ENCODE data around the gene SNX10.
A peak's percentile ranks its signal among the peaks of the same experiment; 100 is the strongest.

SNX10 gene

DNA sequence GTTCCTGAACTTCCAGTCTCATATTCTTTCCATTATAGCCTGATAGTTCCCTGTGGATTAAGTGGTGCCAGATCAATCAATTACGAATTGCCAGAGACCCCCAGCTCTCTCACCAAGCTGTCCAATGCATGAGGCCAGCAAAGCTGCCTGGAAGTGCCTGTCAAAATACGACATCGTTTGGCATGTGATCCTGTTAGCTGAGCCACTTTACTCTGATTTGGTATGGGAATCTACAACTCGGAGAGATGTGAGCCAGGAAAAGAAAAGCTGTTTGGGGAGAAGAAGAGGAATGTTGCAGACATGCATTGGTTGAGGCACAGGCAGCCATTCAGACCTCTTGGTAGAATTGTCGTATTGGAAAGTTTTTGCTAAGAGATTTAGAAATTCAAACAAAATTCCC lies 3.9 kb downstream of the SNX10 start:
- Histone ChIP-seq H3K23ac (ENCODE audit: low read length) (no peak overlapping the region), H3K79me1 (ENCODE audit: low read length) (peaks cover 4% of the 10 kb centered on the region), H4K8ac (ENCODE audit: low read depth, low read length) (no peak overlapping the region), H2BK120ac (ENCODE audit: insufficient read depth, low read length, poor library complexity) (no peak overlapping the region), H3K14ac (ENCODE audit: low read length) (no peak overlapping the region), H2BK5ac (ENCODE audit: low read depth, low read length, poor library complexity) (no peak overlapping the region), H2AK5ac (ENCODE audit: low read length) (no peak overlapping the region), H2AFZ (ENCODE audit: insufficient read depth, low read length, poor library complexity) (no peak overlapping the region), H3K79me2 (ENCODE audit: control insufficient read depth, insufficient read depth, low read length, poor library complexity) (peaks cover 3% of the 10 kb centered on the region), H3K27me3 (ENCODE audit: insufficient read depth, low read length) (no peaks in the 10 kb centered on the region), H3K4ac (ENCODE audit: low read depth, low read length) (no peak overlapping the region), H3K4me3 (ENCODE audit: low read depth, low read length) (no peak overlapping the region), H3K9ac (ENCODE audit: low read length) (no peak overlapping the region), H3K4me1 (ENCODE audit: control insufficient read depth in 1 of 2, insufficient read depth in 2 of 2, low read length in 2 of 2) (peaks cover 0 to 6% of the 10 kb centered on the region in 2 experiments), H3K18ac (ENCODE audit: low read length) (no peak overlapping the region), H4K91ac (ENCODE audit: low read depth, low read length) (no peak overlapping the region), H3K9me3 (ENCODE audit: insufficient read depth, low read depth, low read length) (no peaks in the 10 kb centered on the region), H3K36me3 (ENCODE audit: control insufficient read depth in 1 of 2, insufficient read depth in 2 of 2, low read length in 2 of 2) (no peaks in the 10 kb centered on the region), H3K27ac (ENCODE audit: low read depth, low read length) (no peak overlapping the region), H4K12ac (ENCODE audit: low read depth, low read length) (no peak overlapping the region), H2BK12ac (ENCODE audit: low read length) (no peak overlapping the region), H3K4me2 (ENCODE audit: low read length) (no peak overlapping the region)
- no peak for DNase-seq
- no CpG with 5 or more reads among the region's 5 CpGs for WGBS (ENCODE audit: extremely low coverage, insufficient coverage, insufficient read length)

DNA sequence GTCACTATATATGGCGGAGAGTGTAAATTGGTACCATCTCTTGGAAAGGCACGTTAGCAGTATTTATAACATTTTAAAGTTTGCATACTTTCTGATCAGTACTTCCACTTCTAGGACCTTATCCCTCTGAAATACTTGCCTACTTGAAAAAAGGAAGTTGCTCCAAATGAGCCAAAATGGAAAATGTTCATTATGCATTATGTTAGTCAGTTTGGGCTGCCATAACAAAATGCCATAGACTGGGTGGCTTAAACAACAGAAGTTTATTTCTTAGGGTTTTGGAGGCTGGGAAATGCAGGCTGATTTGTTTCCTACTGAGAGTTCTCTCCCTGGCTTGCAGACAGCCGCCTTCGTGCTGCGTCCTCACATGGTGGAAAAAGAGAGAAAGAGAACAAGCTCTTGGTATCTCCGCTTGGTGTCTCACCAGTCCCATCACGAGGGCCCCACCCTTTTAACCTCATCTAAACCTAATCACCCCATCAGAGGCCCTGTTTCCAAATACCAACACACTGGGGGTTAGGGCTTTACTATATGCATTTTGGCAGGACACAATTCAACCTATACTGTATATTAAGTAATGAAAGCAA lies 6.9 kb downstream of the SNX10 start:
- Histone ChIP-seq H3K14ac (ENCODE audit: low read length) (no peak overlapping the region), H2BK12ac (ENCODE audit: low read length) (no peak overlapping the region), H2AK5ac (ENCODE audit: low read length) (no peak overlapping the region), H2AFZ (ENCODE audit: insufficient read depth, low read length, poor library complexity) (no peak overlapping the region), H3K4ac (ENCODE audit: low read depth, low read length) (no peak overlapping the region), H3K4me1 (ENCODE audit: control insufficient read depth in 1 of 2, insufficient read depth in 2 of 2, low read length in 2 of 2) (peaks cover 0 to 3% of the 10 kb centered on the region in 2 experiments), H3K23ac (ENCODE audit: low read length) (no peak overlapping the region), H3K79me2 (ENCODE audit: control insufficient read depth, insufficient read depth, low read length, poor library complexity) (no peaks in the 10 kb centered on the region), H4K8ac (ENCODE audit: low read depth, low read length) (no peak overlapping the region), H3K4me3 (ENCODE audit: low read depth, low read length) (no peak overlapping the region), H3K9me3 (ENCODE audit: insufficient read depth, low read depth, low read length) (no peaks in the 10 kb centered on the region), H3K79me1 (ENCODE audit: low read length) (no peaks in the 10 kb centered on the region), H4K12ac (ENCODE audit: low read depth, low read length) (no peak overlapping the region), H4K91ac (ENCODE audit: low read depth, low read length) (no peak overlapping the region), H3K36me3 (ENCODE audit: control insufficient read depth in 1 of 2, insufficient read depth in 2 of 2, low read length in 2 of 2) (no peaks in the 10 kb centered on the region), H2BK5ac (ENCODE audit: low read depth, low read length, poor library complexity) (no peak overlapping the region), H2BK120ac (ENCODE audit: insufficient read depth, low read length, poor library complexity) (no peak overlapping the region), H3K27me3 (ENCODE audit: insufficient read depth, low read length) (no peaks in the 10 kb centered on the region), H3K27ac (ENCODE audit: low read depth, low read length) (no peak overlapping the region), H3K4me2 (ENCODE audit: low read length) (no peak overlapping the region), H3K9ac (ENCODE audit: low read length) (no peak overlapping the region), H3K18ac (ENCODE audit: low read length) (no peak overlapping the region)
- no CpG with 5 or more reads among the region's 7 CpGs for WGBS (ENCODE audit: extremely low coverage, insufficient coverage, insufficient read length)
- DNase-seq: no peak

DNA sequence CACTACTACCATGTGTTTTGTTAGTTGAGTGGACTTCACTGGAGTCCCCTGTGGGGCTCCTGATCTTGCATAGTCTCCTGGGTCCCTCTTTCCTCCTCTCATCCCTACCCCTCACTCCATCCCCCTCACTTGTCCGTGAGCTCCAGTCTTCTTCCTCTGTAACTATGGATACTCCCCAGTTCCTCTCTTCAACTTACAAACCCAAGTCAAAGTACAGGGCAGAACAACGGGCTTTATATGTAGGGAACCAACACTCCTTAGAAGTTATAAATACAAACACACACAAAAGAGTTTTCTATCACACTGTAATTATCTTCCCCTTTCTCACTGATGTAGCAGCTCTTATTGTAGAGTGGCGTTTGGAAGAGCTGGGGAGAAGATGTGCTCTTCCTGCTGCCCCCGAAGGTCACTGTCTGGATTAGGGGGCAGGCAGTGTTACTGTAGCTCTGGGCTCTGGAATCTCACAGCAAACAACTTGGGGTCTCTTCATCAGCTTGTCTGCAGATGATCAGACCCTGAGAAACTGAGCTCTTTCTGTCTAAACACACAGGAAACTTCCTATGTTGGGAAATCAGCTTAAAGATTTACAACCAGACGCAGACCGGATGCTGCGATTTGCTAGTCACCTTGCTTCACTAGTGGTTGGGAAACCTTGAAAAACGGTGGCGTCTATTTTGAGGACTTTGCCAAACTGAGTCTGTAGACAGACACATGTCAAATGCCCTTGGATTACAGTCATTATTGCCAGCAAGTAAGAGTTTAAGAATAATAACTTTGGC lies 13.6 kb downstream of the SNX10 start:
- WGBS (ENCODE audit: extremely low coverage, insufficient coverage, insufficient read length): no CpG with 5 or more reads among the region's 9 CpGs
- peak overlapping the region; percentile 63 for H2BK120ac ChIP-seq (ENCODE audit: insufficient read depth, low read length, poor library complexity)
- no peak overlapping the region for H3K18ac ChIP-seq (ENCODE audit: low read length)
- no peak overlapping the region for H3K4me3 ChIP-seq (ENCODE audit: low read depth, low read length)
- DNase-seq: peak; percentile 76 to 95
- H4K91ac ChIP-seq (ENCODE audit: low read depth, low read length): peak overlapping the region; percentile 70
- no peaks in the 10 kb centered on the region for H3K27me3 ChIP-seq (ENCODE audit: insufficient read depth, low read length)
- no peaks in the 10 kb centered on the region for H3K9me3 ChIP-seq (ENCODE audit: insufficient read depth, low read depth, low read length)
- peak overlapping the region; percentile 10 for H3K27ac ChIP-seq (ENCODE audit: low read depth, low read length)
- no peak overlapping the region for H3K4me2 ChIP-seq (ENCODE audit: low read length)
- H3K4ac ChIP-seq (ENCODE audit: low read depth, low read length): peak overlapping the region; percentile 21
- H4K12ac ChIP-seq (ENCODE audit: low read depth, low read length): no peak overlapping the region
- no peak overlapping the region for H2BK12ac ChIP-seq (ENCODE audit: low read length)
- no peaks in the 10 kb centered on the region for H3K36me3 ChIP-seq (ENCODE audit: control insufficient read depth in 1 of 2, insufficient read depth in 2 of 2, low read length in 2 of 2)
- no peak overlapping the region for H3K23ac ChIP-seq (ENCODE audit: low read length)
- H3K79me2 ChIP-seq (ENCODE audit: control insufficient read depth, insufficient read depth, low read length, poor library complexity): no peaks in the 10 kb centered on the region
- no peak overlapping the region for H3K9ac ChIP-seq (ENCODE audit: low read length)
- no peak overlapping the region for H2BK5ac ChIP-seq (ENCODE audit: low read depth, low read length, poor library complexity)
- H3K4me1 ChIP-seq (ENCODE audit: control insufficient read depth in 1 of 2, insufficient read depth in 2 of 2, low read length in 2 of 2): peaks cover 8 to 22% of the 10 kb centered on the region in 2 experiments
- H2AK5ac ChIP-seq (ENCODE audit: low read length): no peak overlapping the region
- H2AFZ ChIP-seq (ENCODE audit: insufficient read depth, low read length, poor library complexity): no peak overlapping the region
- H4K8ac ChIP-seq (ENCODE audit: low read depth, low read length): peak overlapping the region; percentile 58
- peaks cover 11% of the 10 kb centered on the region for H3K79me1 ChIP-seq (ENCODE audit: low read length)
- no peak overlapping the region for H3K14ac ChIP-seq (ENCODE audit: low read length)

DNA sequence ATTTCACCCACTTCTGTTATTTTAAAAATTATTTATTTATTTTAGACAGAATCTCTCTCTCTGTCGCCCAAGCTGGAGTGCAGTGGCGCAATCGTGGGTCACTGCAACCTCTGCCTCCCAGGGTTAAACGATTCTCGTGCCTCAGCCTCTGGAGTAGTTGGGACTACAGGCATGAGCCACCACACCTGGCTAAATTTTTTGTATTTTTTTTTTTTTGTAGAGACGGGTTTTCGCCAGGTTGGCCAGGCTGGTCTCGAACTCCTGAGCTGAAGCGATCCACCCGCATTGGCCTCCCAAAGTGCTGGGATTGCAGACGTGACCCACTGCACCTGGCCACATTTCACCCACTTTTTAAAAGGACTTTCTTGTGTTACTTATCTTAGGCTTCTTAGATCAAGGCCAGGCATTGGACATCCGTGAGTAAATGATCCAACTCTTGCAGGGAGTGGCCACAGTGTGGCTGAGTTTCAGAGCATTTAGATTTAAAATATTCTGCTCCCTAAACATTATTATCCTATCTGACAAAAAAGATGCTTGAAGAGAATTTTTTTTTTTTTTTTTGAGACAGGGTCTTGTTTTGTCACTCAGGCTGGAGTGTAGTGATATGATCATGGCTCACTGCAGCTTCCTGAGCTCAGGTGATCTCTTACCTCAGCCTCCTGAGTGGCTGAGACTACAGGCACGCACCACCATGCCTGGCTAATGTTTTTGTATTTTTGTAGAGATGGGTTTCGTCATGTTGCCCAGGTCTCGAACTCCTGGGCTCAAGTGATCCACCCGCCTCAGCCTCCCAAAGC lies 14.4 kb downstream of the SNX10 start:
- Histone ChIP-seq H3K27me3 (ENCODE audit: insufficient read depth, low read length) (no peaks in the 10 kb centered on the region), H2BK12ac (ENCODE audit: low read length) (no peak overlapping the region), H3K27ac (ENCODE audit: low read depth, low read length) (peak overlapping the region; percentile 68), H4K12ac (ENCODE audit: low read depth, low read length) (no peak overlapping the region), H2AK5ac (ENCODE audit: low read length) (no peak overlapping the region), H3K4me1 (ENCODE audit: control insufficient read depth in 1 of 2, insufficient read depth in 2 of 2, low read length in 2 of 2) (peaks cover 8 to 22% of the 10 kb centered on the region in 2 experiments), H2BK120ac (ENCODE audit: insufficient read depth, low read length, poor library complexity) (no peak overlapping the region), H3K4ac (ENCODE audit: low read depth, low read length) (no peak overlapping the region), H4K91ac (ENCODE audit: low read depth, low read length) (peak overlapping the region; percentile 32), H3K23ac (ENCODE audit: low read length) (no peak overlapping the region), H3K14ac (ENCODE audit: low read length) (no peak overlapping the region), H2AFZ (ENCODE audit: insufficient read depth, low read length, poor library complexity) (no peak overlapping the region), H3K79me1 (ENCODE audit: low read length) (peaks cover 11% of the 10 kb centered on the region), H3K4me2 (ENCODE audit: low read length) (no peak overlapping the region), H3K36me3 (ENCODE audit: control insufficient read depth in 1 of 2, insufficient read depth in 2 of 2, low read length in 2 of 2) (no peaks in the 10 kb centered on the region), H3K9me3 (ENCODE audit: insufficient read depth, low read depth, low read length) (no peaks in the 10 kb centered on the region), H2BK5ac (ENCODE audit: low read depth, low read length, poor library complexity) (no peak overlapping the region), H3K79me2 (ENCODE audit: control insufficient read depth, insufficient read depth, low read length, poor library complexity) (no peaks in the 10 kb centered on the region), H3K4me3 (ENCODE audit: low read depth, low read length) (no peak overlapping the region), H4K8ac (ENCODE audit: low read depth, low read length) (peak overlapping the region; percentile 65), H3K18ac (ENCODE audit: low read length) (no peak overlapping the region), H3K9ac (ENCODE audit: low read length) (no peak overlapping the region)
- DNase-seq: peak; percentile 72 to 86
- WGBS (ENCODE audit: extremely low coverage, insufficient coverage, insufficient read length): no CpG with 5 or more reads among the region's 16 CpGs

Data from trophoblast cell (in vitro differentiated cells and primary cell).